SK-N-SH (cell line): ENCODE measurements around the gene LRMDA. TPM values are rescaled to one million over a fixed set of nuclear protein-coding genes. Genes with fewer than 3 reads are reported as not detected.

Experiments
- CTCF ChIA-PET: fragments of 300-600, 350-600 bp; formaldehyde crosslinking; extraction: SDS; loops from one replicate; lab custom pipeline; 2021; lab: Yijun Ruan, JAX
- POLR2A ChIA-PET: fragments of 350-600 bp; sonication (Branson Sonifier 250); formaldehyde crosslinking; extraction: SDS; loops from one replicate; lab custom pipeline; 2020; ENCODE audit warnings: antibody characterized with exemption, inconsistent platforms; lab: Yijun Ruan, JAX
- DNase-seq: peaks from one replicate; pipeline ENCODE4 v3.0.0; 2012
- H2AFZ ChIP-seq: fragments of 200-600 bp; sonication (generic); 2 replicates; pipeline ENCODE4 v1.8.1; 2016; ENCODE audit warnings: antibody characterized with exemption, mild to moderate bottlenecking, low read depth
- H3F3A ChIP-seq: fragments of 200-600 bp; sonication (generic); replicated peaks from 2 replicates; pipeline ENCODE3; 2016; ENCODE audit warnings: antibody characterized with exemption, mild to moderate bottlenecking; ENCODE audit not compliant: insufficient read depth
- H3K27ac ChIP-seq, 2 experiments: fragments of 200-500 bp in 1 of 2; fragments of 200-600 bp in 1 of 2; sonication (Bioruptor generic) in 1 of 2; sonication (generic), shearing (Covaris generic) in 1 of 2; 2 replicates each; pipeline versions ENCODE4 v1.5.1 to v1.6.1; 2014 to 2016; ENCODE audit warnings: low read depth in 2 of 2, inconsistent platforms in 1 of 2, low read length in 1 of 2, mild to moderate bottlenecking in 1 of 2, mixed read lengths in 1 of 2
- H3K27me3 ChIP-seq: fragments of 200-600 bp; sonication (generic), shearing (Covaris generic); 2 replicates; pipeline ENCODE4 v1.6.1; 2016; ENCODE audit warnings: mixed run types; ENCODE audit not compliant: insufficient read depth
- H3K36me3 ChIP-seq, 2 experiments: fragments of 200-500 bp in 1 of 2; fragments of 200-600 bp in 1 of 2; sonication (Bioruptor generic) in 1 of 2; sonication (generic) in 1 of 2; replicated peaks in 1 of 2; 2 replicates each; pipeline versions ENCODE3 to v1.5.1; 2014 to 2016; ENCODE audit warnings: low read length in 1 of 2, mild to moderate bottlenecking in 1 of 2; ENCODE audit not compliant: insufficient read depth in 2 of 2, control insufficient read depth in 1 of 2
- H3K4me1 ChIP-seq, 2 experiments: fragments of 200-500 bp in 1 of 2; fragments of 200-600 bp in 1 of 2; sonication (Bioruptor generic) in 1 of 2; sonication (generic), shearing (Covaris generic) in 1 of 2; 2 replicates each; pipeline versions ENCODE4 v1.5.1 to v1.6.1; 2014 to 2016; ENCODE audit warnings: low read depth in 1 of 2, low read length in 1 of 2, mixed run types in 1 of 2; ENCODE audit not compliant: insufficient read depth in 2 of 2, control insufficient read depth in 1 of 2
- H3K4me2 ChIP-seq: fragments of 200-600 bp; sonication (generic), shearing (Covaris generic); 2 replicates; pipeline ENCODE4 v1.6.1; 2017; ENCODE audit warnings: mixed run types
- H3K4me3 ChIP-seq, 2 experiments: fragments of 200-500 bp in 1 of 2; fragments of 200-600 bp in 1 of 2; sonication (Bioruptor generic) in 1 of 2; sonication (generic), shearing (Covaris generic) in 1 of 2; 2 replicates each; pipeline versions ENCODE4 v1.5.1 to v1.8.1; 2014 to 2016; ENCODE audit warnings: low read depth in 2 of 2, inconsistent platforms in 1 of 2, low read length in 1 of 2, mild to moderate bottlenecking in 1 of 2, mixed read lengths in 1 of 2, moderate library complexity in 1 of 2
- H3K79me2 ChIP-seq: fragments of 200-600 bp; sonication (generic); 2 replicates; pipeline ENCODE4 v1.8.1; 2017; ENCODE audit warnings: mild to moderate bottlenecking; ENCODE audit not compliant: insufficient read depth
- H3K9ac ChIP-seq: fragments of 200-600 bp; sonication (generic); 2 replicates; pipeline ENCODE4 v1.6.1; 2017; ENCODE audit warnings: mixed run types
- H3K9me2 ChIP-seq: fragments of 200-600 bp; sonication (generic); 2 replicates; pipeline ENCODE4 v1.6.1; 2017; ENCODE audit warnings: mixed run types
- H3K9me3 ChIP-seq: fragments of 200-600 bp; sonication (generic); 2 replicates; pipeline ENCODE4 v1.6.1; 2017; ENCODE audit warnings: mixed run types, mild to moderate bottlenecking, moderate library complexity
- H4K20me1 ChIP-seq: fragments of 200-600 bp; sonication (generic); 2 replicates; pipeline ENCODE4 v1.6.1; 2017; ENCODE audit warnings: mild to moderate bottlenecking, mixed run types; ENCODE audit not compliant: insufficient read depth
- ELF1 ChIP-seq: IDR thresholded peaks from 2 replicates; pipeline ENCODE4 v1.4.0; 2012
- EZH2phosphoT487 ChIP-seq: fragments of 200-600 bp; sonication (generic); IDR thresholded peaks from 2 replicates; pipeline ENCODE4 v1.6.1; 2017; ENCODE audit warnings: low read depth, mixed run types, mild to moderate bottlenecking, antibody characterized with exemption, moderate library complexity, borderline replicate concordance
- FOXJ3 ChIP-seq: sonication (generic); formaldehyde crosslinking; IDR thresholded peaks from 2 replicates; pipeline ENCODE4 v1.5.1; 2020; ENCODE audit warnings: mild to moderate bottlenecking, missing genetic modification reagents
- GABPA ChIP-seq: IDR thresholded peaks from 2 replicates; pipeline ENCODE4 v1.4.0; 2012; ENCODE audit warnings: low read depth, mild to moderate bottlenecking
- GATA2 ChIP-seq: sonication (generic); formaldehyde crosslinking; IDR thresholded peaks from 2 replicates; pipeline ENCODE4 v1.5.0; 2020; ENCODE audit warnings: mild to moderate bottlenecking, missing genetic modification reagents
- JUND ChIP-seq: IDR thresholded peaks from 2 replicates; pipeline ENCODE4 v1.4.0; 2012
- MEF2A ChIP-seq: IDR thresholded peaks from 2 replicates; pipeline ENCODE4 v1.4.0; 2012; ENCODE audit warnings: low read depth, borderline replicate concordance
- NFIC ChIP-seq: IDR thresholded peaks from 2 replicates; pipeline ENCODE4 v1.4.0; 2012; ENCODE audit warnings: borderline replicate concordance
- RAD21 ChIP-seq: IDR thresholded peaks from 2 replicates; pipeline ENCODE4 v1.6.1; 2012; ENCODE audit warnings: mild to moderate bottlenecking, low read length
- RFX5 ChIP-seq: IDR thresholded peaks from 2 replicates; pipeline ENCODE4 v1.6.1; 2012; ENCODE audit warnings: mild to moderate bottlenecking, improper control_type of control experiment, low read length
- RXRA ChIP-seq: IDR thresholded peaks from 2 replicates; pipeline ENCODE4 v1.4.0; 2012; ENCODE audit warnings: low read depth, mild to moderate bottlenecking, borderline replicate concordance
- SIN3A ChIP-seq: IDR thresholded peaks from 2 replicates; pipeline ENCODE4 v1.6.1; 2012; ENCODE audit warnings: low read depth, mild to moderate bottlenecking, low read length, moderate library complexity, borderline replicate concordance
- TAF1 ChIP-seq: IDR thresholded peaks from 2 replicates; pipeline ENCODE4 v1.6.1; 2012; ENCODE audit warnings: low read depth, mild to moderate bottlenecking, low read length, moderate library complexity, borderline replicate concordance
- TEAD4 ChIP-seq: IDR thresholded peaks from 2 replicates; pipeline ENCODE4 v1.4.0; 2012; ENCODE audit warnings: mild to moderate bottlenecking, borderline replicate concordance; ENCODE audit not compliant: insufficient read depth
- WGBS: methylation state at CpG from one replicate; pipeline ENCODE4 v1.1.6; 2017; ENCODE audit warnings: low lambda C conversion rate; 5-methylcytosine and 5-hydroxymethylcytosine counted together
- polyA plus RNA-seq, 3 experiments: library from polyadenylated mRNA; depleted of rRNA; stranded (reverse); fragments of >200 nt; gene quantifications; 2 replicates each; pipeline ENCODE4 v1.2.3, GENCODE V29; 2012
- TF ChIP-seq, protein P1 (sequence below): IDR thresholded peaks from 2 replicates; pipeline ENCODE4 v1.6.1; 2012; ENCODE audit warnings: mild to moderate bottlenecking, low read depth, low read length, moderate library complexity
- TF ChIP-seq, protein P2 (sequence below): fragments of 200-600 bp; sonication (generic); IDR thresholded peaks from 2 replicates; pipeline ENCODE4 v1.6.1; 2017; ENCODE audit warnings: antibody characterized with exemption, mild to moderate bottlenecking, moderate library complexity
- TF ChIP-seq, protein P3 (sequence below): IDR thresholded peaks from 2 replicates; pipeline ENCODE4 v1.4.0; 2012; ENCODE audit warnings: low read depth, borderline replicate concordance
- TF ChIP-seq, protein P4 (sequence below): IDR thresholded peaks from 2 replicates; pipeline ENCODE4; 2012

LRMDA gene
- polyA plus RNA-seq, 1 of the 3 experiments (the other 2 are of a cell fraction) = 0.95 TPM

DNA sequence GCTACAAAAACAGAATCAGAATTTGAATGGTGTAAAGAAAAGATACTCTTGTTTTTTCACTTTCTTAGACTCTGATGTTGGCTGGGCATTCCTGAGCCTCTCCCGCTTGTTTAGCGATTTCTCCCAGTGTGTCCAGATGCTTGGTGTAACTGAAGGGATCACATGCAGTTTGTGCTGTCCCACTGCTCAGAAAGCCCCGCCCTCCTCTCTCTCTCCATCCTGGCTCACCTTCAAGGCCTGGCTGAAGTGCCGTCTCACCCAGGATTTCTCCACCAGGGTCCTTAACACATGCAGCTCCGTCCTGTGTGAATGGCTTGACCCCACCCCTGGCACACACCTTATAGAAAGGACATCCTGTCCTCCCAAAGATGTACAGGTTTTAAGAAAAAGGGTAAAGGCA lies 437.1 kb downstream of the LRMDA start (continued):
- TF ChIP-seq, protein P1, sequence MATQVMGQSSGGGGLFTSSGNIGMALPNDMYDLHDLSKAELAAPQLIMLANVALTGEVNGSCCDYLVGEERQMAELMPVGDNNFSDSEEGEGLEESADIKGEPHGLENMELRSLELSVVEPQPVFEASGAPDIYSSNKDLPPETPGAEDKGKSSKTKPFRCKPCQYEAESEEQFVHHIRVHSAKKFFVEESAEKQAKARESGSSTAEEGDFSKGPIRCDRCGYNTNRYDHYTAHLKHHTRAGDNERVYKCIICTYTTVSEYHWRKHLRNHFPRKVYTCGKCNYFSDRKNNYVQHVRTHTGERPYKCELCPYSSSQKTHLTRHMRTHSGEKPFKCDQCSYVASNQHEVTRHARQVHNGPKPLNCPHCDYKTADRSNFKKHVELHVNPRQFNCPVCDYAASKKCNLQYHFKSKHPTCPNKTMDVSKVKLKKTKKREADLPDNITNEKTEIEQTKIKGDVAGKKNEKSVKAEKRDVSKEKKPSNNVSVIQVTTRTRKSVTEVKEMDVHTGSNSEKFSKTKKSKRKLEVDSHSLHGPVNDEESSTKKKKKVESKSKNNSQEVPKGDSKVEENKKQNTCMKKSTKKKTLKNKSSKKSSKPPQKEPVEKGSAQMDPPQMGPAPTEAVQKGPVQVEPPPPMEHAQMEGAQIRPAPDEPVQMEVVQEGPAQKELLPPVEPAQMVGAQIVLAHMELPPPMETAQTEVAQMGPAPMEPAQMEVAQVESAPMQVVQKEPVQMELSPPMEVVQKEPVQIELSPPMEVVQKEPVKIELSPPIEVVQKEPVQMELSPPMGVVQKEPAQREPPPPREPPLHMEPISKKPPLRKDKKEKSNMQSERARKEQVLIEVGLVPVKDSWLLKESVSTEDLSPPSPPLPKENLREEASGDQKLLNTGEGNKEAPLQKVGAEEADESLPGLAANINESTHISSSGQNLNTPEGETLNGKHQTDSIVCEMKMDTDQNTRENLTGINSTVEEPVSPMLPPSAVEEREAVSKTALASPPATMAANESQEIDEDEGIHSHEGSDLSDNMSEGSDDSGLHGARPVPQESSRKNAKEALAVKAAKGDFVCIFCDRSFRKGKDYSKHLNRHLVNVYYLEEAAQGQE = no peak
- TF ChIP-seq RXRA (no peak), FOXJ3 (CRISPR knock-in tag) (no peak), ELF1 (no peak), NFIC (no peak)
- TF ChIP-seq, protein P2, sequence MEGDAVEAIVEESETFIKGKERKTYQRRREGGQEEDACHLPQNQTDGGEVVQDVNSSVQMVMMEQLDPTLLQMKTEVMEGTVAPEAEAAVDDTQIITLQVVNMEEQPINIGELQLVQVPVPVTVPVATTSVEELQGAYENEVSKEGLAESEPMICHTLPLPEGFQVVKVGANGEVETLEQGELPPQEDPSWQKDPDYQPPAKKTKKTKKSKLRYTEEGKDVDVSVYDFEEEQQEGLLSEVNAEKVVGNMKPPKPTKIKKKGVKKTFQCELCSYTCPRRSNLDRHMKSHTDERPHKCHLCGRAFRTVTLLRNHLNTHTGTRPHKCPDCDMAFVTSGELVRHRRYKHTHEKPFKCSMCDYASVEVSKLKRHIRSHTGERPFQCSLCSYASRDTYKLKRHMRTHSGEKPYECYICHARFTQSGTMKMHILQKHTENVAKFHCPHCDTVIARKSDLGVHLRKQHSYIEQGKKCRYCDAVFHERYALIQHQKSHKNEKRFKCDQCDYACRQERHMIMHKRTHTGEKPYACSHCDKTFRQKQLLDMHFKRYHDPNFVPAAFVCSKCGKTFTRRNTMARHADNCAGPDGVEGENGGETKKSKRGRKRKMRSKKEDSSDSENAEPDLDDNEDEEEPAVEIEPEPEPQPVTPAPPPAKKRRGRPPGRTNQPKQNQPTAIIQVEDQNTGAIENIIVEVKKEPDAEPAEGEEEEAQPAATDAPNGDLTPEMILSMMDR = no peak

DNA sequence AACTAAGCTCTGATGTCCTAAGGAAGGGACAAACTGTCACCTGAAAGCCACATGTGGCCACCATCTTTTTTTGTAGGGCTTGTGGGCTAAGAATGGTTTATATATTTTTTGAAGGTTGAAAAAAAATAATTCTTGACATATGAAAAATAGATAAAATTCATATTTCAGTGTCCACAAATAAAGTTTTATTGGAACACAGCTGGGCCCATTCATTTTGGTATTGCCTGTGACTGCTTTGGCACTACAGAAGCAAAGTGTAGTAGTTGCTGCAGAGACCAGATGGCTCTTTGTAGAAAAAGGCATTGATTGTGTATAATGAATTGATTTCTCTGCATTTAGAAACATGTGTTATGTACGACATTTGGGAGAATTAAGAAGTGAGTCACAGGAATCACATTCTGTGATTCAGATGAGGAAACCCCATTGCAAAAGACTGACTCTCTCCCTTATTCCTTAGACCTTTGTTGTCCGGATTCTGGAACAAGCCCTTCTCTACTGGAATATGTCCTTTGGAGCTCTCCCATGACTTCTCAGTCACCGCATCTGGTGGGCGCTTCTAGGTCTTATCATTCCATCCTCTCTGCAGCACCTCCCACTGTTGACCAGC lies 438.7 kb downstream of the LRMDA start:
- Histone ChIP-seq H3K27me3 (no peaks in the 10 kb centered on the region), H3K4me1 (peaks cover 4 to 9% of the 10 kb centered on the region in 2 experiments; a peak in 2 of 4 replicates)
- CTCF ChIA-PET = interaction anchor here (1.6 kb wide), 1 partner anchor 10 kb away, joined by 3 read pairs; no protein-coding TSS in a partner anchor

DNA sequence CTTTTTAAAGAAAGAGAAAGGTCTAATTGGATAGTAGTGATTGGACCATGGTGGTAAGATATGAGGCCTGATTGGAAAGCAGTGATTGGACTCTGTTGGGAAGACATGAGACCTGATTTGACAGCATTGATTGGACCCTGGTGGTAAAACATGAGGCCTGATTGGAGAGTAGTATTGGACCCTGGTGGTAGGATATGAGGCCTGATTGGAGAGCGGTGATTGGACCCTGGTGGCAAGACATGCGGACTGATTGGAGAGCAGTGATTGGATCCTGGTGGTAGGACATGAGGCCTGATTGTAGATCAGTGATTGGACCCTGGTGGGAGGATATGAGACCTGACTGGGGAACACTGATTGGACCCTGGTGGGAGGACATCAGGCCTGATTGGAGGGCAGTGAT lies 444.3 kb downstream of the LRMDA start:
- H3K4me3 ChIP-seq = no peak overlapping the region
- CTCF ChIA-PET = no interaction called here

More for the DNA sequence above, 438.7 kb downstream of the LRMDA start:
- H4K20me1 ChIP-seq = no peaks in the 10 kb centered on the region
- no peak overlapping the region for H3K4me2 ChIP-seq
- no peak overlapping the region for H3K27ac ChIP-seq
- 72% methylated on average over 4 of the region's 4 CpGs for WGBS
- DNase-seq = no peak
- H3K9me2 ChIP-seq = no peaks in the 10 kb centered on the region
- no peak overlapping the region for H3K4me3 ChIP-seq
- no peaks in the 10 kb centered on the region for H3K79me2 ChIP-seq
- no peak overlapping the region for H2AFZ ChIP-seq
- no peaks in the 10 kb centered on the region for H3K9me3 ChIP-seq
- H3K9ac ChIP-seq = no peak overlapping the region
- no peaks in the 10 kb centered on the region for H3K36me3 ChIP-seq
- no peaks in the 10 kb centered on the region for H3F3A ChIP-seq
- no peak for TF ChIP-seq TAF1
- TF ChIP-seq, all 33 proteins: peak for 0
- POLR2A ChIA-PET = no interaction called here

More for the DNA sequence above, 444.3 kb downstream of the LRMDA start:
- H2AFZ ChIP-seq = no peak overlapping the region
- no peak for DNase-seq
- H3F3A ChIP-seq = no peaks in the 10 kb centered on the region
- H3K4me1 ChIP-seq = no peaks in the 10 kb centered on the region; a peak in 1 of 4 replicates
- H3K9me3 ChIP-seq = no peaks in the 10 kb centered on the region
- WGBS = 94% methylated on average over 2 of the region's 2 CpGs
- no peaks in the 10 kb centered on the region for H3K79me2 ChIP-seq
- no peak overlapping the region for H3K9ac ChIP-seq
- POLR2A ChIA-PET = no interaction called here
- no peak for TF ChIP-seq MEF2A
- TF ChIP-seq RFX5 = no peak
- TF ChIP-seq EZH2phosphoT487 = no peak
- no peak for TF ChIP-seq RXRA
- no peak for TF ChIP-seq GABPA
- no peak for TF ChIP-seq ELF1
- TF ChIP-seq GATA2 (CRISPR knock-in tag) = no peak
- no peak for TF ChIP-seq FOXJ3 (CRISPR knock-in tag)
- no peak for TF ChIP-seq TEAD4
- TF ChIP-seq, protein P3, sequence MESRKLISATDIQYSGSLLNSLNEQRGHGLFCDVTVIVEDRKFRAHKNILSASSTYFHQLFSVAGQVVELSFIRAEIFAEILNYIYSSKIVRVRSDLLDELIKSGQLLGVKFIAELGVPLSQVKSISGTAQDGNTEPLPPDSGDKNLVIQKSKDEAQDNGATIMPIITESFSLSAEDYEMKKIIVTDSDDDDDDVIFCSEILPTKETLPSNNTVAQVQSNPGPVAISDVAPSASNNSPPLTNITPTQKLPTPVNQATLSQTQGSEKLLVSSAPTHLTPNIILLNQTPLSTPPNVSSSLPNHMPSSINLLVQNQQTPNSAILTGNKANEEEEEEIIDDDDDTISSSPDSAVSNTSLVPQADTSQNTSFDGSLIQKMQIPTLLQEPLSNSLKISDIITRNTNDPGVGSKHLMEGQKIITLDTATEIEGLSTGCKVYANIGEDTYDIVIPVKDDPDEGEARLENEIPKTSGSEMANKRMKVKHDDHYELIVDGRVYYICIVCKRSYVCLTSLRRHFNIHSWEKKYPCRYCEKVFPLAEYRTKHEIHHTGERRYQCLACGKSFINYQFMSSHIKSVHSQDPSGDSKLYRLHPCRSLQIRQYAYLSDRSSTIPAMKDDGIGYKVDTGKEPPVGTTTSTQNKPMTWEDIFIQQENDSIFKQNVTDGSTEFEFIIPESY = no peak
- TF ChIP-seq, protein P4, sequence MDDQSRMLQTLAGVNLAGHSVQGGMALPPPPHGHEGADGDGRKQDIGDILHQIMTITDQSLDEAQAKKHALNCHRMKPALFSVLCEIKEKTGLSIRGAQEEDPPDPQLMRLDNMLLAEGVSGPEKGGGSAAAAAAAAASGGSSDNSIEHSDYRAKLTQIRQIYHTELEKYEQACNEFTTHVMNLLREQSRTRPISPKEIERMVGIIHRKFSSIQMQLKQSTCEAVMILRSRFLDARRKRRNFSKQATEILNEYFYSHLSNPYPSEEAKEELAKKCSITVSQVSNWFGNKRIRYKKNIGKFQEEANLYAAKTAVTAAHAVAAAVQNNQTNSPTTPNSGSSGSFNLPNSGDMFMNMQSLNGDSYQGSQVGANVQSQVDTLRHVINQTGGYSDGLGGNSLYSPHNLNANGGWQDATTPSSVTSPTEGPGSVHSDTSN = no peak
- no peak for TF ChIP-seq SIN3A
- TF ChIP-seq RAD21 = no peak
- TF ChIP-seq JUND = no peak
- no peaks in the 10 kb centered on the region for H3K9me2 ChIP-seq
- H3K27ac ChIP-seq = no peak overlapping the region
- H3K4me2 ChIP-seq = no peak overlapping the region
- no peaks in the 10 kb centered on the region for H3K27me3 ChIP-seq
- H4K20me1 ChIP-seq = no peaks in the 10 kb centered on the region
- H3K36me3 ChIP-seq = no peaks in the 10 kb centered on the region
